Neutrophil (primary cell): ENCODE results near the gene DST.

Experiments
- H3K27ac ChIP-seq: fragments of 200-600 bp; sonication (generic); 2 replicates; pipeline ENCODE4 v1.5.1; 2016; ENCODE audit warnings: mild to moderate bottlenecking, moderate library complexity
- H3K27me3 ChIP-seq: fragments of 200-600 bp; sonication (generic); 2 replicates; pipeline ENCODE4 v1.6.0; 2016; ENCODE audit warnings: mild to moderate bottlenecking
- H3K36me3 ChIP-seq: fragments of 200-600 bp; sonication (generic); 2 replicates; pipeline ENCODE4 v1.5.1; 2017
- H3K4me1 ChIP-seq, 2 experiments: fragments of 200-600 bp in 1 of 2; sonication (generic) in 1 of 2; 1 replicate in 1 of 2; 2 replicates in 1 of 2; pipeline versions ENCODE4 v1.5.1 to v1.6.1; 2013 to 2016; ENCODE audit warnings: low read depth in 1 of 2, low read length in 1 of 2, mild to moderate bottlenecking in 1 of 2, moderate library complexity in 1 of 2; ENCODE audit not compliant: control insufficient read depth in 1 of 2, insufficient read depth in 1 of 2
- H3K4me3 ChIP-seq, 2 experiments: fragments of 200-600 bp in 1 of 2; sonication (generic) in 1 of 2; 1 replicate in 1 of 2; 2 replicates in 1 of 2; pipeline ENCODE4 v1.5.1; 2013 to 2016; ENCODE audit warnings: low read depth in 1 of 2, low read length in 1 of 2, mild to moderate bottlenecking in 1 of 2, moderate library complexity in 1 of 2
- H3K9me3 ChIP-seq: fragments of 200-600 bp; sonication (generic); 2 replicates; pipeline ENCODE4 v1.5.1; 2016
- CTCF ChIP-seq: fragments of 200-600 bp; sonication (generic); IDR thresholded peaks from 2 replicates; pipeline ENCODE4 v1.5.1; 2016; ENCODE audit warnings: antibody characterized with exemption

Gene DST

GRCh38 chr6:56689114-56689513, 46.4 kb upstream of the DST start:
- Histone ChIP-seq H3K4me1 (no peaks in the 10 kb centered on the region), H3K4me3 (no peak overlapping the region), H3K27ac (no peak overlapping the region)

GRCh38 chr6:56688521-56688920, 45.8 kb upstream of the DST start:
- H3K36me3 ChIP-seq = no peaks in the 10 kb centered on the region
- H3K27me3 ChIP-seq = no peaks in the 10 kb centered on the region
- H3K4me1 ChIP-seq = no peaks in the 10 kb centered on the region
- H3K4me3 ChIP-seq = no peak overlapping the region
- H3K9me3 ChIP-seq = no peaks in the 10 kb centered on the region
- H3K27ac ChIP-seq = no peak overlapping the region
- no peak for TF ChIP-seq CTCF

More at GRCh38 chr6:56689114-56689513, 46.4 kb upstream of the DST start:
- no peak for TF ChIP-seq CTCF
- H3K36me3 ChIP-seq = no peaks in the 10 kb centered on the region
- H3K9me3 ChIP-seq = no peaks in the 10 kb centered on the region
- no peaks in the 10 kb centered on the region for H3K27me3 ChIP-seq

GRCh38 chr6:56687551-56687950, 44.9 kb upstream of the DST start:
- H3K4me1 ChIP-seq = no peaks in the 10 kb centered on the region
- no peak overlapping the region for H3K27ac ChIP-seq
- H3K27me3 ChIP-seq = no peaks in the 10 kb centered on the region
- H3K36me3 ChIP-seq = no peaks in the 10 kb centered on the region
- H3K4me3 ChIP-seq = no peak overlapping the region
- no peaks in the 10 kb centered on the region for H3K9me3 ChIP-seq
- TF ChIP-seq CTCF = no peak

GRCh38 chr6:56686429-56686828, 43.7 kb upstream of the DST start:
- no peak overlapping the region for H3K27ac ChIP-seq
- no peaks in the 10 kb centered on the region for H3K27me3 ChIP-seq
- no peak overlapping the region for H3K4me3 ChIP-seq
- H3K9me3 ChIP-seq = no peaks in the 10 kb centered on the region
- H3K4me1 ChIP-seq = no peaks in the 10 kb centered on the region
- TF ChIP-seq CTCF = no peak
- no peaks in the 10 kb centered on the region for H3K36me3 ChIP-seq

- H3K4me3 ChIP-seq = no peak overlapping the region
- no peaks in the 10 kb centered on the region for H3K9me3 ChIP-seq
- no peaks in the 10 kb centered on the region for H3K36me3 ChIP-seq
- H3K27ac ChIP-seq = no peak overlapping the region
- H3K27me3 ChIP-seq = no peaks in the 10 kb centered on the region
- no peaks in the 10 kb centered on the region for H3K4me1 ChIP-seq
- TF ChIP-seq CTCF = no peak
Observed at GRCh38 chr6:56685994-56686393, 43.3 kb upstream of the DST start.
